GM19452 (cell line): ENCODE measurements around the gene UVRAG.

Experiments used
- ATAC-seq: cut with Tn5 transposase; IDR thresholded peaks from one replicate; pipeline ENCODE4 v1.9.1; 2021; ENCODE audit not compliant: unreplicated experiment

Gene UVRAG

DNA sequence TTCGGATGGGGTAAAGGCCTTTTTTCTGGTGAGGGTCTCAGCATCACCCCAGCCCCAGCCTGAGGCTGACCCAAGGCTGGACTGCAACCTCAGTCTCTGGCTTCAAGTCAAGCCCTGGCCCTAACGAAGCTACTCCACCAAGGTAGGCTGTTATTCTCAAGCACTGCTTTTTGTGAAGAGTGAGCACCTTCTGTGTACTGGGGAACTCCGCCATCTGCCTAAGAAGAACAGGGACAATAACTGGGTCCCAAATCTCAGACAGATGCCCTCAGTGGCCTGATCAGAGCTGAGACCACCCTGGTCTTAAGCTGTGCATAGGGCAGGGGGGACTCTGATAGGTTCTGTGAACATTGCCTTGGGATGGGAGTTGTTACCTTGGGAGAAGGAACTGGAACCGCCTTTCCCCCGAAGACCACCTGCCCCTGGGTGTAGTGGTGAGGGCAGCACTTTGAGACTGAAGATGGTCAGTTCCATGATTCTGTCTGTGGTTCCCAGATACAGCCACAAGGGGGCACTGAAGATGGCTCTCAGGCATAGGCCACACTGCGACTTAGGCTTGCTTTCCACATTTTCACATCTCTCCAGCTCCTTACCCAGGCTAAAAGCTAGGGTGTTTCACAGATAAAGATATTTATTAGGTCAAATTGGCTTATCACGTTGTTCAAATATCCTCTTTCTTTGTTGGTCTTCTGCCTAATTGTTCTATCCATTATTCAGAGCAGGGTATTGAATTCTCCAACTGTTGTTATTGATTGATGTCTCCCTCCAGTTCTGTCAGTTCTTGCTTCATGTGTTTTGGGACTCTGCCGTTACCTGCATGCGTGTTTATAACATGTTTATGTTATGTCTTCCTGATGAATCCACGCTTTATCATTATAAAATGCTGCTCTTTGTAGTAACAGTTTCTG, 11.8 kb upstream of the UVRAG start:
- ATAC-seq, result peak; percentile 69

DNA sequence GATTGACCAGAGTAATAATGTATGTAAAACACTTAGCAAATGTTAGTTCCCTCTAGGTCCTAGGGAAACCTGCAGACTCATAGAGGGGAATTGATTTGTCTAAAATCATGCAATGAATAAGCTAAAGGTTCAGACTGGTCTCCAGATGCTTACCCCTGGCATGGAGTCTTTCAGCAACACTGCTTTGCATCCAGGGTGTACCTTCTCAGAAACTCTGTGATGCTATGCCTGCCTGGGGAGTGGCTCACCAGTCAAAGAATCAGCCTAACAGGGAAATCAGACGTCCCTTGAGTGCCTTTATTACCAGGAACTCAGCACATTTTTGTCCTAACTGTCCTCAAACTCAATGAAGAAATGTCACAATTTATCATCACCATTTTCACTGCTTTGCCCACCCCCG, 5.9 kb upstream of the UVRAG start:
- ATAC-seq, result no peak

DNA sequence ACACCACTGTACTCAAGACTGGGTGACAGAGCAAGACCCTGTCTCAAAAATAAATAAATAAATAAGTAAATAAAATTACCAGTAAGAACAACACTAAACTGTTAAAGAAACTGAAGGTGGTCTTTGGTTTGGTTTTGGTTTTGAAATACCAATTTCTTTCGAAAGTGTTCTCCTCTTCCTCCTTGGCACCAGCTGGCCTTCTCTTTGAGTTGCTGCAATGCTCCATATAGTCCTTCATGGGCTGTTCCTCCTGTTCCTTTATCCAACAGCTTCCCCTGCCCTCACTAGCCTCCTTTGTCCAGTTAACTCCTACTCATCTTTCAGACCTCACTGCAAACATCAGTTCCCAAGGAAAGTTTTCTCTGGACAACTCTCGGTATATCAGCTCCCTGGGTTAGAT, 5.0 kb upstream of the UVRAG start:
- no peak for ATAC-seq

DNA sequence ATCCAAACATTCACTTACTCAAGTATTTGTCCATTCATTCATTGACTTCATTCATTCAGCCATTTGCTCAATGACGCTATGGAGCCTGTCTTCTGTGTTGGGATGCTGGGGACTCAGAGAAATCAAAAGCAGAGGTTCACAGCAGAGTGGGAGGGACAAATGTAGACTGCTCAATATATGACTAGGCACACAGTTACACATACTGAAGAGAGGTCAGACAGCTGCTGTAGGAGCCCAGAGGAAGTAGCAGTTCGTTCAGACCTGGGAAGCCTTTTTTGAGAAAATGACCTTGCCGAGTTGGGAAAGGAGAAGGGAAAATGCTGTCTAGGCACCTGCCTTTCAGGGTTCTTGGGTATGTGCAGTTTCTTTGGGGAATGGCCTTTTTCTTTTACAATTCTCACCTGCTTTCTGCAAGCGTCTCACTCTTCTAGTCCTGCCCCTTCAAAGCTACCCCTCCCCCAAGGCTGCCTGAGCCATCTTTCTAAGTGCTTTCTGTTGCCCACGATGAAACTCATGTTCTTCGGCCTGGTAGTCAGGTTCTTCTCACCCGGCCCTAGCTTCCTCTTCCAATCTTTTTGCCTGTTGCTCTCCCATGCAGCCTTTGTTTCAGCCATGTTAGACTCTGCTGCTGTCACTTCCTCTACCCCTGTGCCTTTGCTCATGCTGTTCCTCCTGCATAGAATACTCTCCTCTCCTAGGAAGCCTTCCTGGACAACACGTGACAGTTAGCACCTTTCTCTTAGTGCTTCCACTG, 4.2 kb upstream of the UVRAG start:
- no peak for ATAC-seq

DNA sequence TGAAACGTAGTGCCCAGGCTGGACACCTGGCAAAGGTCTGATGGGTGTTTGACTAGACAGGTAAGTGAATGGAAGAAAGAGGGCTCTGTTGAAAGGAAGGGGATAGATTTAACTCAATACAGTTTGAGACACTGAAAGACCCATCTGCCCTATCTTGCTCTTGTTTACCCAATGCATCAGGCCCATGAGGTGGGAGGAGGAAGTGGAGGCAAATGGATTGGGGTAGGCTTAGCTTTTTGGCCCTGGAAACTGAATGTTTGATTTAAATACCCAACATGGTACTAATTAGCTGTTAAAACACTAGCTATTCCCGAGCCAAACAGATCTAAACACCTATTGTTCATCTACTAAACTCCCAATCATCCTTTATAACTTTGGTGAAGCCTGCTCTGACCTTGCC, 3.5 kb upstream of the UVRAG start:
- no peak for ATAC-seq

DNA sequence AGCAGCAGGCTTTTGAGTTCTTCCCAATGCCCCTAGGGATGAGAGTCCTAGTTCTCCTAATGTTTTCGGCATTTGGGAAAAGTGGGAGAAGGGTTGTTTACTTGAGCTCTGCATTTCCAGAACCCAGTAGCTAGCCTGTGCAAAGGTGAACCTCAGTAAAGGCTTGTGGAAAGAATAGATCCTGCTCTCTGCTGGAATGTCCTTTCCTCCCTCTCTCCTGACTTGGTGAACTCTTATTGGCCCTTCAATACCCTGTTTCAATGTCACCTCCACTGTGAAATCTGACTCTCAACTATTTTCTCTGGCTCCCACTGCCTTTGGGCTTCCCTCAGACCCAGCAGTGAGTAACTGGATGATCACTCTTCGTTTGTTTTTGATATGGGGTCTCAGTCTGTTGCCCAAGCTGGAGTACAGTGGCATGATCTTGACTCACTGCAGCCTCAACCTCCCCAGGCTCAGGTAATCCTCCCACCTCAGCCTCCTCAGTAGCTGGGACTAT, 2.4 kb upstream of the UVRAG start:
- no peak for ATAC-seq

DNA sequence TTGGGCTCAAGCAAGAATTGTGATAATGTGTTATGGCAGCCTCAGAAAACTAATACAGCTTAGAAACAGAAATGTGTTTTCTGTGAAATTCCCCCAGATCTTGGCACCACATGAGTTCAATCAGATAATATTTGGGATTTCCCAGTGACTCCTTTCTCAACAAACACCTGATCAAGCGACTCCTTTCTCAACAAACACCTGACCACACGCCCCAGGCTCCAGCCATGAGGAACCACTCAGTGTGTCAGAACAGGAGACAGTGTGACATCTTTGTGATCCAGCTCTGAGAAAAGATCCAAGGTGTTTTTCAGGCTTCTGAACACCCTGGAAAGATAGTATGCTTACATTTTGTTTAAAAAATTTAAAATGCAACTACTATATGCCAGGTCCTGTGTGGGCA, 1.9 kb upstream of the UVRAG start:
- ATAC-seq, result no peak

DNA sequence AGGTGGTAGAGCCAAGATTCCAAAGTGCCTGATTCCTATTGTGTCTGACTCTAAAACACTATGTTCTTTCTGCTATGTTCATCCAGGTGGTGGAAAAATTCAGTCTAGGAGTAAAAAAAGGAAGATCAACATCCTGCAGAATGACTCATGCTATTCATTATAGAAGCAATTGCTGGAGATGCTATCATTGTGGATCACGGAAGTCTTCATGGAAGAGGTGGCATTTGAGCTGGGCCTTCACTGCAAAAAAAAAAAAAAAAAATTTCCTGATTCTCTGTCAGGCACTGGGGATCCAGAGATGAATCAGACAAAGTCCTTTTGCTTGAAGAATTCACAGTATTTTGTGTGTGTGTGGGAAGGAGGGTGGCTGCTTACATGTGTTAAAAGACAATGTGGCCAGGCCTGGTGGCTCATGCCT, 1.4 kb upstream of the UVRAG start:
- no peak for ATAC-seq

DNA sequence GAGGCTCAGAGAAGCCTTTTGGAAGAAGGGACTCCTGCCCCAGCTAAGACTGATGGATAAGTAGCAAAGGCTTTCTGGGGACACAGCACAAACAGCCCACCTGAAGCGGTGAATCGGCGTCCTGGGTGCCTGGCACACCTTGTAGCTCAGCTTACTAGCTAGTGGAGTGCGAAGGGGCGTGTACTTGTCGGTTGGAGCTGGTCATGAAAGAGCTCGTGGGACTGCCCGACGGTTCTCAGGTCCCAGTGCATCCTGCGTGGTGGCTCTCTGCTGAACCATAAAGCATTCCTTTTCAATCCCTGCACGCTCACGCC, 690 bp upstream of the UVRAG start:
- peak; percentile 24 for ATAC-seq

DNA sequence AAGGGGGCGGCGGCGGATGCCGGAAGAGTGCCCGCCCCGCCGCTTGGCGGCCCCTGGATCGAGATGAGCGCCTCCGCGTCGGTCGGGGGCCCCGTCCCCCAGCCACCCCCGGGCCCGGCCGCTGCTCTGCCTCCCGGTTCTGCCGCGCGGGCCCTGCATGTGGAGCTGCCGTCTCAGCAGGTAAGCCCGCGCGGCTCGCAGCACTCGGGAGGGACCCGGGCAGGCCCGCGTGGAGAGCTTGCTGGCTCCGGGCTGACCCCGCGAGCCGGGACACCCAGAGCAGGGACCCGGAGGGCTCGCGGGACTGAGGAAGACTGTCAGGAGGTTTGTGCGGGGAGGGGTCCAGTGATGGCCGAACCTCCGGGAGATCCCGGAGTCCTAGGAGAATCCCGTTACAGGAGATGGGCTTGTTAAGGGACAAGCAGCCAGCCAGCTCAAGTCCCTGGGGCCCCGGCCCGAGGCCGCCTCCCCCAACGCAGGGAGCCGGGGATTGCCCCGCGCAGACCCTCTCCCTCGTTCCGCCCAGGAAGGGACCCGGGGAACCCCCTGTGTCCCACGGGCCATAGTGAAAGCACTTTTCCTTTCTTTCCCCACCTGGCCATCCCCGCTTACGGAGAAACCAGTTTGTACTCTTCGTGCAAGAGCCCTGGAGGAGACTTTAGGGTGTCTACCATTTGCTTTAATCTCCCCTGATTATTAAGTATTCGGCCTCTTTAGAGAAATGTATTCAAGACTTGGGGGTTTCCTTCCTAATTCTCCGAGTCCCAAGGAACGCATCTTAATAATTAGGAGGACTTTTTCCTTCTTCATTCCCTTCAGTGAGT, 547 bp downstream of the UVRAG start:
- peak; percentile 24 for ATAC-seq

DNA sequence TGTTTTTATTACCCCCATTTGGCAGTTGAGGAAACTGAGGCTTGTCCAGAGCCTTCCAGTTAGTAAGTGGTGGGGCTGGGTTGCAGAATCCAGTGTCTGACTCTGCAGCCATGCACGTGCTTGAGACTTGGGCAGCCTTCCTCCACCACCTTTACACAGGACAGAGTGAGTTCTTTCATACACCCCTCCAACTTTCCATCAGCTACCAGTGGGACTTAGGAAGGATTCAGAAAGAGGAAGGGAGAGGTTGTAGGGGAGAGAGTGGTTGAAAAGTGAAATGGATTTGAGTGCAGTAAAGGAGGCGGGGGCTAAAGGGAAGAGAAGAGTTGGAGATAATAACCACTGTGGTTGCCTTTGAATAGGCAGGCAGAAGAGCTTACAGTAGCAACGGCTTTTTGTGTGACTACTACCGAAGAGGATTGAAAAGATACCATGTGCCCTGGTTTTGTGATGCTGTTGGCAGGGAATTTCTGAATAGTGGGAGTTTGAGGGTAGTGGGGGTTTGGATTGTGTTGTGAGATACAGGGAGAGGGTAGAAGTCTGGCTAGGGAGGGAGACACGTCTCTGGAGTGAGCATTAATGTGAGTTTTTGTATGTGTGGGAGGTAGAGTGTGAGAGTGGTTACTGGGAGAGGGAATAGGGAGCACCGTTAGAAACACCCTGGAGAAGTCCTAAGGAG, 1.7 kb downstream of the UVRAG start:
- no peak for ATAC-seq

DNA sequence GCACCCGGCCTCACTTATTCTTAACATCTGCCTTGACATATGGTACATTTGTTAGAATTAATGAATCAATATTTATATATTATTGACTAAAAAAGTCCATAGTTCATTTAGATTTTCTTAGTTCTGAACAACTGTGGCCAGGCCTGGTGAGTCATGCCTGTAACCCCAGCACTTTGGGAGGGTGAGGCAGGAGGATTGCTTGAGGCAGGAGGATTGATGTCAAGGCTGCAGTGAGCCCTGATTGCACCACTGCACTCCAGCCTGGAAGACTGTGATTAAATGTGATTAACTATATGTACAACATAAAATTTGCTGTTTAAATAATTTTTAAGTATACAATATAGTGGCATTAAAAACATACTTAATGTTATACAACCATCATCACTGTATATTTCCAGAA, 5.6 kb downstream of the UVRAG start:
- no peak for ATAC-seq

DNA sequence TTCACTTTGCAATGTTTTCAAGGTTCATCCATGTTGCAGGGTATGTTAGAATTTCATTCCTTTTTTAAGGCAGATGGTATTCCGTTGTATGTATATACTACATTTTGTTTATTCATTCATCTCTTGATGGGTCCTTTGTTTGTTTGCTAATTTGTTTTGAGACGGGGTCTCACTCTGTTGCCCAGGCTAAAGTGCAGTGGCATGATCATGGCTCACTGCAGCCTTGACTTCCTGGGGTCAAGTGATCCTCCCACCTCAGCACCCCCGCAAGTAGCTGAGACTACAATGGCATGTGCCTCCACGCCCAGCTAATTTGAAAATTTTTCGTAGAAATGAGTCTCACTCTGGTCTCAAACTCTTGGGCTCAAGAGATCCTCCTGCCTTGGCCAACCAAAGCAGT, 6.2 kb downstream of the UVRAG start:
- ATAC-seq, result no peak

DNA sequence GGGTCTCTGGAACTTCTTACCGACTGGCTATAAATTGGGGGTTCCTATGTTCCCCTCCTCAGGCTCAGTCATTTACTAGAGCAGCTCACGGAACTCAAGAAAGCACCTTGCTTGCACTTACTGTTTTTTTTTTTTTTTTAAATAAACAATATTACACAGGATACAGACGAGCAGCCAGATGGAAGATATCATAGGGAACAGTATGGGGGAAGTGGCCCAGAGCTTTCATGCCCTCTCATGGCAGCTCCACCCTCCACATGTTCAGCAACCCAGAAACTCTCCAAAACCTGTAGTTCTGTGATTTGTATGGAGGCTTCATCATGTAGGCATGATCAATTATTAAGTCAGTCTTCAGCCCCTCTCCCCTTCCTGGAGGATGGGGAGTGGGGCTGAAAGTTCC, 7.5 kb downstream of the UVRAG start:
- ATAC-seq, result no peak

DNA sequence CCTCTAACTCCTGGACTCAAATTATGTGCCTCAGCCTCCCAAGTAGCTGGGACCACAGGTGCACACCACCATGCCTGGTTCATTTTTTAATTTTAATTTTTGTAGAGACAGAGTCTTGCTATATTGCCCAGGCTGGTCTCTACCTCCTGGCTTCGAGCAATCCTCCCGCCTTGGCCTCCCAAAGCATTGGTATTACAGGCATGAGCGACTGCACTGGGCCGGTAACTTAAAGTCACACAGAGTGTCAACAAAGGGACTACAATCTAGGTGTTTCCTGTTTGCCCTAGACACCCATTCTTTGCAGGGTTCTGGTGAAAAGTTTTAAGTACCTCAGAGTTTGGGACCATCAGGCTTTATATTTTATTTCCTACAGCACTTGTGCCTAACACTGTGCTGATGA, 8.4 kb downstream of the UVRAG start:
- ATAC-seq, result no peak

DNA sequence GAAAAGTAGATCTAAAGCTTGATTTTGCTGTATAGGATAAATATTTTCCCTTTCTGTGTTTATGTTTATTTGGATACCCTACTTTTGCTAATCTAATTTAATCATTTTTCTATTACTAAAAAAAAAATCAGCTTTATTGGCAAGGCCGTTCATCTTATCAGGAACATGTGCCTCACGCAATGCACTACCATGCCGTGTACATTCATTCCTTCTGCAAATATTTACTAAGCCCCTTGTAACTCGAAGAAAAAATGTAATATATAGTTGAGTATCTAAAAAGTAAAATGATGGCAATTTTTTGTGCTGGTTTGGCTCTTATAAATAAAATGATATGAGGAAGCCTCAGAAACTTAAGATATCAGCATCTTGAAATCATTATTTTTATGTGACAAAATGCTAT, 8.9 kb downstream of the UVRAG start:
- ATAC-seq, result no peak

DNA sequence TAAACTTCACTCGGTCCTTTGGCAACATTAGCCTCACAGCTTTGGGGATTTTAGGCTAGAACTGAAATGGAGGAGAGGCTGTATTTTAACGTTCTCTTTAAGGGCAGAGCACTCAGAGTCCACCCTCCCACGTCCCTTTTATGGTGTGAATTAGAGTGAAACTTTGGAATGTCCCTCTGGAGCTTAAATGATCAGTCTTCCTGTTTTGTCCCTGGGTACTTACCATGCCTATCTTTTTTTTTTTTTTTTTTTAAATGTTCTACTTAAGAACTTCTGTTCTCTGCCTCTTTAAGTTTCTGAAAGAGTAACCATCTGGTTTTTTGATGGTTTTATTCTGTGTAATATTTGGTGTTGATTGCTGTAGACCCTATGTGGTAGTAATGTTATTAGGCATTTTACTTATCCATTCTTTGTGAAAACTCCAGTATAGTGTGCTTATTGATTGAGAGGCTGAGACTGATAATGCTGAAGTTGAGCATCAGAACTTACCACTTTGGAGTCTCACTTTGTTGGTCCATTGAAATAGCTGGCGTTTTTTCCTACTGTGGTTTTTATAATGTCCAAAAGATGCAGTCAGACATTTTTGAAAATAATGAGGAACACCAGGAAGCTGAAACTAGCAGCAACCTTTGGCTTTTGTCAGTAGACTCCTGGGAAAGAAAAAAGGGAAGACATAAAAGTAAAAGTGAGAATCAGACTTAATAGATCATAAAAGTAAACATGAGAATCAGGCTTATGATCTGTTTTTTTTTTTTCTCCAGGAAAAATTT, 11.6 kb downstream of the UVRAG start:
- no peak for ATAC-seq

DNA sequence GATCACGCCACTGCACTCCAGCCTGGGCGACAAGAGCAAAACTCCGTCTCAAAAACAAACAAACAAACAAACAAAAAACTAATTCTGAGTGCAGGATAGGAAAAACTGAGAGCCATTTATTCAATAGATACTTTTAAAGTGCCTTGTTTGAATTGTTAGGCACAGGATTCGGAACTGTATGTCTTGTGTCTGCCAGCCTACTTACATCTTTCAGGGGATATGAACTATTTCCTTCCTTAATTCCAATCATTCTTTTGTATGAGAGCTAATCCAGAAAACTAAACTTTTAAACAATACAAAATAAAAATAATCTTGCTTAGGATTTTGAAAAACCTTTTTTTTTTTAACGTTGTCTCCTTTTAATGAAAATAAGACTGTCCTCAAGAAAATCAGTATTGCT, 12.6 kb downstream of the UVRAG start:
- ATAC-seq, result no peak

DNA sequence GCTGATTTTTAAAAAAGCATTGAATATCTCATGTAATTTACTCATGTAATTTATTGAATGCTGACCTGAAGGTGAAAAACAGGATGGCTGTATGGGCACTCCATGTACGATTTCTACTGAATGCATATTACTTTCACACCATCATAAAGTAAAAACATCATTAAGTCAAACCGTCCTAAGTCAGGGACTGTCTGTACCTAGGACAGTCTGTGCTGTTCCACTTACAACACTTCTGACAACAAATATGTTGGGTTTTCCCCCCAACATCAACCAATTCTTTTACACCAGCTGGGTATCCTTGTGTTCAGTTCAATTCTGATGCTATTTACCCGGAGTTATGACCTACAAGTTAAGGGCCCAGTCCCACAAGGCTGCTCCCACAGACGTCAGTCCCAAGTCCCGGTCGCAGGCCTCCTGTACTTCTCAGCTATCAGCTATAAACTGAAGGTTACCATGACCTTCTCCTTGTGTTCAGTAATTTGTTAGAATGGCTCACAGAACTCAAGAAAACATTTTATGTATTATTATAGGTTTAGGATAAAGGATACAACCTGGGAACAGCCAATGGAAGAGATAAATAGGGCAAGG, 17.0 kb downstream of the UVRAG start:
- no peak for ATAC-seq

DNA sequence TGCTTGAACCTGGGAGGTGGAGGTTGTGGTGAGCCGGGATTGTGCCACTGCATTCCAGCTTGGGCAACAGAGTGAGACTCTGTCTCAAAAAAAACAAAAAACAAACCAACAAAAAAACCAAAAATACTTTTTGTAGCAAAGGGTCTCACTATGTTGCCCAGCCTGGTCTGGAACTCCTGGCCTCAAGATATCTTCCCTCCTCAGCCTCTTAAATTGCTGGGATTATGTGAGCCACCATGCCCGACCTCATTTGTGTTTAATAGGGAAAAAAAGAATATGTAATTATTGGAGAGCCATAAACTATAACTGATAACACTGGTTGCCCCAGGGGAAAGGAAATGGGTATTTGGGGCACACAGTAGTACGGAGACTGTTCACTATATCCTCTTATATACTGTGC, 19.7 kb downstream of the UVRAG start:
- ATAC-seq, result no peak
